Dedifferentiated amniotic fluid mesenchymal stem cell (primary cell): ENCODE measurements around the gene EPS8L2.

Experiments used
- DNase-seq: peaks from one replicate; pipeline ENCODE4 v3.0.0-alpha.2; 2016; ENCODE audit errors: extremely low spot score

The EPS8L2 gene

GRCh38 chr11:762421-763072, 56.5 kb downstream of the EPS8L2 start:
- peak; percentile 34 for DNase-seq

- no peak for DNase-seq
These were observed 57.0 kb downstream of the EPS8L2 start for GRCh38 chr11:763073-763463.

- DNase-seq, result no peak
These were observed 57.7 kb downstream of the EPS8L2 start for GRCh38 chr11:763549-764321.

GRCh38 chr11:764322-765024, 58.4 kb downstream of the EPS8L2 start:
- no peak for DNase-seq

GRCh38 chr11:765025-765801, 59.2 kb downstream of the EPS8L2 start:
- DNase-seq, result no peak

- DNase-seq, result no peak
These were observed 59.7 kb downstream of the EPS8L2 start for GRCh38 chr11:765802-766091.

- no peak for DNase-seq
These were observed 60.3 kb downstream of the EPS8L2 start for GRCh38 chr11:766106-766935.

GRCh38 chr11:766936-767210, 60.8 kb downstream of the EPS8L2 start:
- DNase-seq, result no peak

GRCh38 chr11:767238-767637, 61.2 kb downstream of the EPS8L2 start:
- DNase-seq, result no peak

- no peak for DNase-seq
These were observed 64.0 kb downstream of the EPS8L2 start for GRCh38 chr11:769887-770641.

- DNase-seq, result no peak
These were observed 64.9 kb downstream of the EPS8L2 start for GRCh38 chr11:770642-771616.

GRCh38 chr11:771617-772204, 65.7 kb downstream of the EPS8L2 start:
- DNase-seq, result no peak

GRCh38 chr11:772429-773390, 66.7 kb downstream of the EPS8L2 start:
- no peak for DNase-seq

- DNase-seq, result no peak
These were observed 67.4 kb downstream of the EPS8L2 start for GRCh38 chr11:773425-773824.

- no peak for DNase-seq
These were observed 67.8 kb downstream of the EPS8L2 start for GRCh38 chr11:773830-774229.

GRCh38 chr11:774873-775592, 69.0 kb downstream of the EPS8L2 start:
- DNase-seq, result no peak

- DNase-seq, result no peak
These were observed 70.2 kb downstream of the EPS8L2 start for GRCh38 chr11:776263-776560.
